ENCODE data around the gene CCL5.

Gene CCL5

GRCh38 chr17:35841101-35841500 lies 39.1 kb downstream of the CCL5 start:
- Histone ChIP-seq H3K4me3 (no peak overlapping the region), H3K27ac (no peak overlapping the region)
- DNase-seq (ENCODE audit: low spot score): no peak
- TF ChIP-seq, protein P1, sequence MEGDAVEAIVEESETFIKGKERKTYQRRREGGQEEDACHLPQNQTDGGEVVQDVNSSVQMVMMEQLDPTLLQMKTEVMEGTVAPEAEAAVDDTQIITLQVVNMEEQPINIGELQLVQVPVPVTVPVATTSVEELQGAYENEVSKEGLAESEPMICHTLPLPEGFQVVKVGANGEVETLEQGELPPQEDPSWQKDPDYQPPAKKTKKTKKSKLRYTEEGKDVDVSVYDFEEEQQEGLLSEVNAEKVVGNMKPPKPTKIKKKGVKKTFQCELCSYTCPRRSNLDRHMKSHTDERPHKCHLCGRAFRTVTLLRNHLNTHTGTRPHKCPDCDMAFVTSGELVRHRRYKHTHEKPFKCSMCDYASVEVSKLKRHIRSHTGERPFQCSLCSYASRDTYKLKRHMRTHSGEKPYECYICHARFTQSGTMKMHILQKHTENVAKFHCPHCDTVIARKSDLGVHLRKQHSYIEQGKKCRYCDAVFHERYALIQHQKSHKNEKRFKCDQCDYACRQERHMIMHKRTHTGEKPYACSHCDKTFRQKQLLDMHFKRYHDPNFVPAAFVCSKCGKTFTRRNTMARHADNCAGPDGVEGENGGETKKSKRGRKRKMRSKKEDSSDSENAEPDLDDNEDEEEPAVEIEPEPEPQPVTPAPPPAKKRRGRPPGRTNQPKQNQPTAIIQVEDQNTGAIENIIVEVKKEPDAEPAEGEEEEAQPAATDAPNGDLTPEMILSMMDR (IDR thresholded peaks at IDR 0.05): no peak

GRCh38 chr17:35825206-35825605 lies 55.0 kb downstream of the CCL5 start:
- H3K4me3 ChIP-seq: no peak overlapping the region
- H3K27ac ChIP-seq: no peak overlapping the region
- TF ChIP-seq, protein P1 (IDR thresholded peaks at IDR 0.05): no peak
- no peak for DNase-seq (ENCODE audit: low spot score)
